Rectal smooth muscle tissue (tissue), 1 donor: ENCODE data around the gene SLC25A30.
"Not testable (repeated sequence)": the region's sequence is repeated elsewhere in the genome, so short reads cannot be mapped to it uniquely, and the experiment has no call there.

Experiments used
- H3K27ac ChIP-seq: one replicate; pipeline ENCODE4 v1.7.0; 2013; ENCODE audit warnings: low read depth, low read length, inconsistent platforms
- H3K27me3 ChIP-seq: one replicate; pipeline ENCODE4 v1.7.0; 2013; ENCODE audit warnings: low read length; ENCODE audit not compliant: control insufficient read depth, insufficient read depth
- H3K36me3 ChIP-seq: one replicate; pipeline ENCODE4 v1.7.0; 2013; ENCODE audit warnings: low read length; ENCODE audit not compliant: control insufficient read depth, insufficient read depth
- H3K4me1 ChIP-seq: one replicate; pipeline ENCODE4 v1.7.0; 2013; ENCODE audit warnings: low read length; ENCODE audit not compliant: control insufficient read depth, insufficient read depth
- H3K4me3 ChIP-seq: one replicate; pipeline ENCODE4 v1.7.0; 2013; ENCODE audit warnings: low read length
- H3K9ac ChIP-seq: one replicate; pipeline ENCODE4 v1.7.0; 2013; ENCODE audit warnings: low read length

Gene SLC25A30

GRCh38 chr13:45419389-45419788 lies 1.2 kb upstream of the SLC25A30 start:
- H3K36me3 ChIP-seq, H3K27me3 ChIP-seq, H3K27ac ChIP-seq, H3K9ac ChIP-seq, H3K4me1 ChIP-seq, H3K4me3 ChIP-seq: not testable (repeated sequence)

- H3K27ac ChIP-seq: peak overlapping the region; percentile 76
- no peaks in the 10 kb centered on the region for H3K27me3 ChIP-seq
- H3K36me3 ChIP-seq: no peaks in the 10 kb centered on the region
- peak overlapping the region; percentile 70 for H3K4me3 ChIP-seq
- H3K4me1 ChIP-seq: peaks cover 5% of the 10 kb centered on the region
- H3K9ac ChIP-seq: no peak overlapping the region
Observed at GRCh38 chr13:45416516-45417128, 1.6 kb downstream of the SLC25A30 start.

GRCh38 chr13:45415112-45415511 lies 3.1 kb downstream of the SLC25A30 start:
- Histone ChIP-seq H3K4me1 (peaks cover 5% of the 10 kb centered on the region), H3K9ac (no peak overlapping the region), H3K36me3 (peaks cover under 1% of the 10 kb centered on the region), H3K4me3 (peak overlapping the region; percentile 9), H3K27me3 (no peaks in the 10 kb centered on the region), H3K27ac (peak overlapping the region; percentile 64)

- peaks cover 5% of the 10 kb centered on the region for H3K4me1 ChIP-seq
- peak overlapping the region; percentile 64 for H3K27ac ChIP-seq
- no peaks in the 10 kb centered on the region for H3K27me3 ChIP-seq
- H3K36me3 ChIP-seq: peaks cover 4% of the 10 kb centered on the region
- no peak overlapping the region for H3K9ac ChIP-seq
- peak overlapping the region; percentile 9 for H3K4me3 ChIP-seq
Observed at GRCh38 chr13:45413826-45414307, 4.3 kb downstream of the SLC25A30 start.

GRCh38 chr13:45412274-45413049 lies 5.7 kb downstream of the SLC25A30 start:
- H3K4me3 ChIP-seq: no peak overlapping the region
- no peak overlapping the region for H3K9ac ChIP-seq
- H3K27ac ChIP-seq: no peak overlapping the region
- H3K36me3 ChIP-seq: peaks cover 8% of the 10 kb centered on the region
- no peaks in the 10 kb centered on the region for H3K27me3 ChIP-seq
- H3K4me1 ChIP-seq: peaks cover 5% of the 10 kb centered on the region

- Histone ChIP-seq H3K4me1 (peaks cover 5% of the 10 kb centered on the region), H3K9ac (no peak overlapping the region), H3K4me3 (no peak overlapping the region), H3K27ac (no peak overlapping the region), H3K27me3 (no peaks in the 10 kb centered on the region), H3K36me3 (peaks cover 8% of the 10 kb centered on the region)
Observed at GRCh38 chr13:45411631-45412030, 6.5 kb downstream of the SLC25A30 start.

- Histone ChIP-seq H3K27ac (no peak overlapping the region), H3K36me3 (peaks cover 8% of the 10 kb centered on the region), H3K4me1 (peaks cover 5% of the 10 kb centered on the region), H3K9ac (no peak overlapping the region), H3K4me3 (no peak overlapping the region), H3K27me3 (no peaks in the 10 kb centered on the region)
Observed at GRCh38 chr13:45411221-45411620, 7.0 kb downstream of the SLC25A30 start.

GRCh38 chr13:45410466-45410865 lies 7.7 kb downstream of the SLC25A30 start:
- no peak overlapping the region for H3K27ac ChIP-seq
- no peaks in the 10 kb centered on the region for H3K27me3 ChIP-seq
- no peak overlapping the region for H3K9ac ChIP-seq
- H3K4me3 ChIP-seq: no peak overlapping the region
- peaks cover 5% of the 10 kb centered on the region for H3K4me1 ChIP-seq
- peaks cover 8% of the 10 kb centered on the region for H3K36me3 ChIP-seq

- peaks cover 3% of the 10 kb centered on the region for H3K4me1 ChIP-seq
- H3K9ac ChIP-seq: no peak overlapping the region
- no peak overlapping the region for H3K27ac ChIP-seq
- no peaks in the 10 kb centered on the region for H3K27me3 ChIP-seq
- H3K4me3 ChIP-seq: no peak overlapping the region
- H3K36me3 ChIP-seq: peaks cover 8% of the 10 kb centered on the region
Observed at GRCh38 chr13:45410001-45410400, 8.2 kb downstream of the SLC25A30 start.

- H3K4me1 ChIP-seq: no peaks in the 10 kb centered on the region
- H3K4me3 ChIP-seq: no peak overlapping the region
- H3K27me3 ChIP-seq: no peaks in the 10 kb centered on the region
- peaks cover 12% of the 10 kb centered on the region for H3K36me3 ChIP-seq
- no peak overlapping the region for H3K27ac ChIP-seq
- no peak overlapping the region for H3K9ac ChIP-seq
Observed at GRCh38 chr13:45406421-45406820, 11.8 kb downstream of the SLC25A30 start.

GRCh38 chr13:45403081-45403480 lies 15.1 kb downstream of the SLC25A30 start:
- Histone ChIP-seq H3K27me3 (no peaks in the 10 kb centered on the region), H3K4me1 (no peaks in the 10 kb centered on the region), H3K4me3 (no peak overlapping the region), H3K9ac (no peak overlapping the region), H3K27ac (no peak overlapping the region), H3K36me3 (peaks cover 8% of the 10 kb centered on the region)

- Histone ChIP-seq H3K27ac (no peak overlapping the region), H3K9ac (no peak overlapping the region), H3K36me3 (peaks cover 7% of the 10 kb centered on the region), H3K4me1 (no peaks in the 10 kb centered on the region), H3K27me3 (no peaks in the 10 kb centered on the region), H3K4me3 (no peak overlapping the region)
Observed at GRCh38 chr13:45402641-45403040, 15.5 kb downstream of the SLC25A30 start.

- no peak overlapping the region for H3K4me3 ChIP-seq
- H3K36me3 ChIP-seq: peaks cover 7% of the 10 kb centered on the region
- no peaks in the 10 kb centered on the region for H3K4me1 ChIP-seq
- H3K9ac ChIP-seq: no peak overlapping the region
- no peak overlapping the region for H3K27ac ChIP-seq
- H3K27me3 ChIP-seq: no peaks in the 10 kb centered on the region
Observed at GRCh38 chr13:45401314-45401713, 16.9 kb downstream of the SLC25A30 start.
